Adrenal gland (tissue), 5 donors: ENCODE data around the gene DLG2.

ENCODE experiments used
- POLR2A ChIP-seq, 2 donors: fragments of 450-650 bp; IDR thresholded peaks; one replicate each; pipeline ENCODE4 v1.6.1; 2017; ENCODE audit warnings: antibody characterized with exemption in 2 of 2, mild to moderate bottlenecking in 2 of 2, moderate library complexity in 1 of 2
- TF ChIP-seq, protein P1 (sequence below), 6 experiments: fragments of 450-650 bp in 4 of 6; fragments of 200-600 bp in 2 of 6; sonication (generic) in 1 of 6; IDR thresholded peaks; 1 replicate in 5 of 6; 2 replicates in 1 of 6; pipeline versions ENCODE4 v1.5.1 to v1.8.0; 2016 to 2021; ENCODE audit warnings: antibody characterized with exemption in 6 of 6, mild to moderate bottlenecking in 2 of 6, moderate library complexity in 1 of 6
- donor health status: DM: no; HTN: no; CAD: no.

DNA sequence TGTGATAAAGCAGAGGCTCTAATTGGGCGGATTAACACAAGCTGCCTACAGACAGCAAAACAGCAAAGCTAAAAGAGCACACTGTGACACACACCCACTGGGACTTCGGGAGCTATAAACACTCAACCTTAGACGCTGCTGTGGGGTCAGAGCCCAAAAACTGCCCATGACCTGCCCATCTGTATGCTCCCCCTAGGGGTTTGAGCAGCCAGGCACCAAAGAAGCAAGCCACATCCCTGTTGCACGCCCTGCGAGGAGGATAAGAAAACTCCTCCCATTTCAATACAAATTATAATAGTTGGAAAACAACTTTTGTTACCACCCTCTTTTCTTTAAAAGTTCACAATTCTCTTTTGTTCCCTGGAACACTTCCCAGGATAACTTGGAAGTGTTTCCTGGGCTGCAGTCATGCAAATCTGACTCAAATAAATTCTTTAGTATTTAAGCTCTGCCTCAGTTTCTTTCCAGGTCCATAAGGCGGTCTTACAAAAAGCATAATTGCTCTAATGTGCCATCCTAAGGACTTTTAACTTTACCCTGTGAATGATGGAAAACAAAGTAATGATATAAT lies 86.4 kb downstream of the DLG2 start:
- TF ChIP-seq, protein P1, sequence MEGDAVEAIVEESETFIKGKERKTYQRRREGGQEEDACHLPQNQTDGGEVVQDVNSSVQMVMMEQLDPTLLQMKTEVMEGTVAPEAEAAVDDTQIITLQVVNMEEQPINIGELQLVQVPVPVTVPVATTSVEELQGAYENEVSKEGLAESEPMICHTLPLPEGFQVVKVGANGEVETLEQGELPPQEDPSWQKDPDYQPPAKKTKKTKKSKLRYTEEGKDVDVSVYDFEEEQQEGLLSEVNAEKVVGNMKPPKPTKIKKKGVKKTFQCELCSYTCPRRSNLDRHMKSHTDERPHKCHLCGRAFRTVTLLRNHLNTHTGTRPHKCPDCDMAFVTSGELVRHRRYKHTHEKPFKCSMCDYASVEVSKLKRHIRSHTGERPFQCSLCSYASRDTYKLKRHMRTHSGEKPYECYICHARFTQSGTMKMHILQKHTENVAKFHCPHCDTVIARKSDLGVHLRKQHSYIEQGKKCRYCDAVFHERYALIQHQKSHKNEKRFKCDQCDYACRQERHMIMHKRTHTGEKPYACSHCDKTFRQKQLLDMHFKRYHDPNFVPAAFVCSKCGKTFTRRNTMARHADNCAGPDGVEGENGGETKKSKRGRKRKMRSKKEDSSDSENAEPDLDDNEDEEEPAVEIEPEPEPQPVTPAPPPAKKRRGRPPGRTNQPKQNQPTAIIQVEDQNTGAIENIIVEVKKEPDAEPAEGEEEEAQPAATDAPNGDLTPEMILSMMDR (IDR thresholded peaks at IDR 0.05) = no peak
- no peak for TF ChIP-seq POLR2A (IDR thresholded peaks at IDR 0.05)
